Effector memory CD8-positive, alpha-beta T cell (primary cell): Measurements from ENCODE around the gene CAMK2G.

ENCODE experiments used
- ATAC-seq: fragments of 150-1000 bp; cut with Tn5 transposase; replicated peaks from 2 replicates; pipeline ENCODE4 v1.10.0; 2021; ENCODE audit warnings: mild to moderate bottlenecking, moderate library complexity
- DNase-seq, 3 experiments: peaks; one replicate each; pipeline ENCODE4 v3.0.0; 2021
- H3K27ac Mint-ChIP-seq, 2 donors: one replicate each; pipeline ENCODE4 v1.8.0; 2022; ENCODE audit warnings: mild to moderate bottlenecking in 2 of 2, mixed read lengths in 2 of 2, moderate library complexity in 2 of 2
- H3K27me3 Mint-ChIP-seq, 2 donors: one replicate each; pipeline ENCODE4 v1.8.0; 2022; ENCODE audit warnings: mixed read lengths in 2 of 2
- H3K36me3 Mint-ChIP-seq: one replicate; pipeline ENCODE4 v1.8.0; 2022; ENCODE audit warnings: mild to moderate bottlenecking, moderate library complexity, mixed read lengths; ENCODE audit not compliant: insufficient read depth
- H3K4me1 Mint-ChIP-seq, 2 donors: one replicate each; pipeline ENCODE4 v1.8.0; 2022; ENCODE audit warnings: low read depth in 2 of 2, mixed read lengths in 2 of 2
- H3K4me3 Mint-ChIP-seq, 2 donors: one replicate each; pipeline ENCODE4 v1.8.0; 2022; ENCODE audit warnings: mild to moderate bottlenecking in 2 of 2, mixed read lengths in 2 of 2, moderate library complexity in 2 of 2
- H3K9me3 Mint-ChIP-seq, 2 donors: one replicate each; pipeline ENCODE4 v1.8.0; 2022; ENCODE audit warnings: mixed read lengths in 2 of 2

Gene CAMK2G

GRCh38 chr10:73824146-73824725 lies 50.1 kb downstream of the CAMK2G start:
- Mint-ChIP-seq H3K4me3 (no peak overlapping the region), H3K27ac (peak overlapping the region; percentile 59 to 85), H3K9me3 (no peaks in the 10 kb centered on the region), H3K27me3 (no peaks in the 10 kb centered on the region), H3K36me3 (peaks cover 29% of the 10 kb centered on the region), H3K4me1 (peaks cover 3 to 4% of the 10 kb centered on the region in 2 donors)
- ATAC-seq (no peak), DNase-seq (no peak)

GRCh38 chr10:73823391-73823790 lies 51.0 kb downstream of the CAMK2G start:
- H3K4me1 Mint-ChIP-seq, result peaks cover 3 to 4% of the 10 kb centered on the region in 2 donors
- no peaks in the 10 kb centered on the region for H3K9me3 Mint-ChIP-seq
- peaks cover 30% of the 10 kb centered on the region for H3K36me3 Mint-ChIP-seq
- ATAC-seq, result no peak
- no peak overlapping the region for H3K4me3 Mint-ChIP-seq
- H3K27ac Mint-ChIP-seq, result peak overlapping the region in 1 of 2 donors; percentile 85
- no peak for DNase-seq
- no peaks in the 10 kb centered on the region for H3K27me3 Mint-ChIP-seq

- Mint-ChIP-seq H3K36me3 (peaks cover 23% of the 10 kb centered on the region), H3K4me3 (no peak overlapping the region), H3K4me1 (no peaks in the 10 kb centered on the region), H3K27me3 (no peaks in the 10 kb centered on the region), H3K9me3 (no peaks in the 10 kb centered on the region), H3K27ac (peak overlapping the region in 1 of 2 donors; percentile 62)
- DNase-seq, result no peak
- ATAC-seq, result no peak
Measured at GRCh38 chr10:73819513-73820093, 54.8 kb downstream of the CAMK2G start.

GRCh38 chr10:73819081-73819480 lies 55.3 kb downstream of the CAMK2G start:
- ATAC-seq (no peak), DNase-seq (no peak)
- Mint-ChIP-seq H3K27me3 (no peaks in the 10 kb centered on the region), H3K9me3 (no peaks in the 10 kb centered on the region), H3K4me3 (no peak overlapping the region), H3K36me3 (peaks cover 22% of the 10 kb centered on the region), H3K4me1 (no peaks in the 10 kb centered on the region), H3K27ac (peak overlapping the region in 1 of 2 donors; percentile 38)

GRCh38 chr10:73818402-73818801 lies 56.0 kb downstream of the CAMK2G start:
- Mint-ChIP-seq H3K9me3 (no peaks in the 10 kb centered on the region), H3K4me1 (no peaks in the 10 kb centered on the region), H3K36me3 (peaks cover 21% of the 10 kb centered on the region), H3K27ac (peak overlapping the region; percentile 49 to 83), H3K27me3 (no peaks in the 10 kb centered on the region), H3K4me3 (no peak overlapping the region)
- ATAC-seq (no peak), DNase-seq (no peak)

- ATAC-seq (no peak), DNase-seq (no peak)
- no peaks in the 10 kb centered on the region for H3K27me3 Mint-ChIP-seq
- no peaks in the 10 kb centered on the region for H3K9me3 Mint-ChIP-seq
- H3K4me3 Mint-ChIP-seq, result no peak overlapping the region
- peak overlapping the region; percentile 49 to 83 for H3K27ac Mint-ChIP-seq
- peaks cover 19% of the 10 kb centered on the region for H3K36me3 Mint-ChIP-seq
- no peaks in the 10 kb centered on the region for H3K4me1 Mint-ChIP-seq
Measured at GRCh38 chr10:73817826-73818225, 56.5 kb downstream of the CAMK2G start.

- Mint-ChIP-seq H3K27me3 (no peaks in the 10 kb centered on the region), H3K4me1 (no peaks in the 10 kb centered on the region), H3K27ac (peak overlapping the region; percentile 49 to 83), H3K9me3 (no peaks in the 10 kb centered on the region), H3K4me3 (no peak overlapping the region), H3K36me3 (peaks cover 23% of the 10 kb centered on the region)
- no peak for ATAC-seq
- no peak for DNase-seq
Measured at GRCh38 chr10:73816917-73817729, 57.2 kb downstream of the CAMK2G start.

GRCh38 chr10:73815719-73816030 lies 58.7 kb downstream of the CAMK2G start:
- Mint-ChIP-seq H3K4me1 (peaks cover 0 to under 1% of the 10 kb centered on the region in 2 donors), H3K9me3 (no peaks in the 10 kb centered on the region), H3K4me3 (no peak overlapping the region), H3K36me3 (peaks cover 23% of the 10 kb centered on the region), H3K27ac (peak overlapping the region in 1 of 2 donors; percentile 49), H3K27me3 (no peaks in the 10 kb centered on the region)
- no peak for ATAC-seq
- DNase-seq, result no peak

- Mint-ChIP-seq H3K27me3 (no peaks in the 10 kb centered on the region), H3K4me3 (no peak overlapping the region), H3K27ac (no peak overlapping the region), H3K9me3 (no peaks in the 10 kb centered on the region), H3K36me3 (peaks cover 25% of the 10 kb centered on the region), H3K4me1 (peaks cover under 1 to 4% of the 10 kb centered on the region in 2 donors)
- ATAC-seq (no peak), DNase-seq (no peak)
Measured at GRCh38 chr10:73814896-73815718, 59.2 kb downstream of the CAMK2G start.

GRCh38 chr10:73814276-73814895 lies 60.0 kb downstream of the CAMK2G start:
- H3K27ac Mint-ChIP-seq, result no peak overlapping the region
- H3K27me3 Mint-ChIP-seq, result no peaks in the 10 kb centered on the region
- peaks cover 5 to 11% of the 10 kb centered on the region in 2 donors for H3K4me1 Mint-ChIP-seq
- H3K9me3 Mint-ChIP-seq, result no peaks in the 10 kb centered on the region
- DNase-seq, result no peak
- H3K4me3 Mint-ChIP-seq, result no peak overlapping the region
- peaks cover 31% of the 10 kb centered on the region for H3K36me3 Mint-ChIP-seq
- no peak for ATAC-seq

- Mint-ChIP-seq H3K4me1 (peaks cover 14 to 21% of the 10 kb centered on the region in 2 donors), H3K4me3 (no peak overlapping the region), H3K27me3 (no peaks in the 10 kb centered on the region), H3K27ac (peak overlapping the region; percentile 44 to 47), H3K9me3 (no peaks in the 10 kb centered on the region), H3K36me3 (peaks cover 35% of the 10 kb centered on the region)
- DNase-seq, result no peak
- ATAC-seq, result no peak
Measured at GRCh38 chr10:73813333-73813732, 61.0 kb downstream of the CAMK2G start.

- H3K4me3 Mint-ChIP-seq, result peak overlapping the region; percentile 57 to 88
- no peaks in the 10 kb centered on the region for H3K9me3 Mint-ChIP-seq
Measured at GRCh38 chr10:73812657-73813056, 61.7 kb downstream of the CAMK2G start.

More at GRCh38 chr10:73812657-73813056, 61.7 kb downstream of the CAMK2G start:
- H3K36me3 Mint-ChIP-seq, result peaks cover 42% of the 10 kb centered on the region
- ATAC-seq, result no peak
- peaks cover 18 to 22% of the 10 kb centered on the region in 2 donors for H3K4me1 Mint-ChIP-seq
- no peaks in the 10 kb centered on the region for H3K27me3 Mint-ChIP-seq
- DNase-seq, result no peak
- peak overlapping the region; percentile 44 to 47 for H3K27ac Mint-ChIP-seq
